GM12878 (cell line): ENCODE measurements around the gene TEKT1. TPM values are rescaled to one million over a fixed set of nuclear protein-coding genes. Genes with fewer than 3 reads are reported as not detected.

Experiments
- ATAC-seq: fragments of 200-7000 bp; cut with Tn5 transposase; 3 replicates; pipeline ENCODE4 v1.9.1; 2020; ENCODE audit warnings: mild to moderate bottlenecking, moderate library complexity
- BruUV-seq: library from RNA; stranded (reverse); fragments of 400-500 nt; replicated peaks from 2 replicates; lab custom pipeline; 2021; lab: Mats Ljungman, UMichigan
- CTCF ChIA-PET: fragments of 300-600 bp; sonication (Branson Sonifier 250); formaldehyde crosslinking; extraction: SDS; loops from one replicate; lab custom pipeline; 2021; ENCODE audit warnings: inconsistent platforms; lab: Yijun Ruan, JAX
- POLR2A ChIA-PET: fragments of 350-600 bp; formaldehyde crosslinking; extraction: SDS; loops from one replicate; lab custom pipeline; 2021; ENCODE audit warnings: inconsistent platforms; lab: Charles Lee
- RAD21 ChIA-PET: fragments of 300-600 bp; sonication (Branson Sonifier 250); formaldehyde crosslinking; loops from one replicate; lab custom pipeline; 2023; ENCODE audit warnings: antibody characterized with exemption; ENCODE audit not compliant: unreplicated experiment; lab: Charles Lee
- SMC1A ChIA-PET: fragments of 300-600 bp; sonication (Branson Sonifier 250); formaldehyde crosslinking; loops from one replicate; lab custom pipeline; 2023; ENCODE audit not compliant: unreplicated experiment, uncharacterized antibody; lab: Charles Lee
- DNase-seq: peaks from one replicate; pipeline ENCODE4 v3.0.0-alpha.2; 2011; ENCODE audit warnings: low read depth, low spot score
- FAIRE-seq: peaks from 3 replicates; lab custom pipeline; 2011; peaks lifted over from hg19 to GRCh38; lab: Jason Lieb, UNC
- H2AFZ ChIP-seq: 2 replicates; pipeline ENCODE4 v1.6.0; 2011; ENCODE audit warnings: low read depth, low read length, control low read depth; ENCODE audit not compliant: control insufficient read depth
- H3K27ac ChIP-seq: 2 replicates; pipeline ENCODE4 v1.5.1; 2011; ENCODE audit warnings: control low read depth; ENCODE audit not compliant: control insufficient read depth, insufficient read depth
- H3K27me3 ChIP-seq, 2 experiments: replicated peaks in 1 of 2; 2 replicates each; pipeline versions ENCODE4 v1.6.0 to v1.6.1; 2011; ENCODE audit warnings: low read length in 1 of 2; ENCODE audit not compliant: control insufficient read depth in 2 of 2, insufficient read depth in 2 of 2
- H3K36me3 ChIP-seq, 2 experiments: 2 replicates each; pipeline ENCODE4 v1.5.1; 2011; ENCODE audit warnings: low read length in 1 of 2; ENCODE audit not compliant: control insufficient read depth in 2 of 2, insufficient read depth in 2 of 2
- H3K4me1 ChIP-seq: 2 replicates; pipeline ENCODE4 v1.6.1; 2011; ENCODE audit warnings: mild to moderate bottlenecking, low read length, moderate library complexity, mixed read lengths; ENCODE audit not compliant: control insufficient read depth, insufficient read depth
- H3K4me2 ChIP-seq: 2 replicates; pipeline ENCODE4 v1.6.0; 2011; ENCODE audit warnings: control low read depth; ENCODE audit not compliant: control insufficient read depth, insufficient read depth
- H3K4me3 ChIP-seq: fragments of 200-600 bp; sonication (generic); 2 replicates; pipeline ENCODE4 v1.5.1; 2016
- H3K79me2 ChIP-seq: 2 replicates; pipeline ENCODE4 v1.6.0; 2011; ENCODE audit warnings: low read length; ENCODE audit not compliant: control insufficient read depth, insufficient read depth
- H3K9ac ChIP-seq: 2 replicates; pipeline ENCODE4 v1.8.0; 2011; ENCODE audit warnings: low read length, control low read depth, mixed read lengths; ENCODE audit not compliant: control insufficient read depth, insufficient read depth
- H3K9me3 ChIP-seq: replicated peaks from 3 replicates; pipeline ENCODE4 v1.5.1; 2011; ENCODE audit warnings: mild to moderate bottlenecking, low read length; ENCODE audit not compliant: control insufficient read depth, insufficient read depth
- H4K20me1 ChIP-seq: 2 replicates; pipeline ENCODE4 v1.6.0; 2011; ENCODE audit not compliant: control insufficient read depth, insufficient read depth
- ATF7 ChIP-seq: fragments of 450-650 bp; IDR thresholded peaks from 2 replicates; pipeline ENCODE4 v1.6.1; 2016; ENCODE audit warnings: low read depth, mild to moderate bottlenecking
- BHLHE40 ChIP-seq, 2 experiments: fragments of 450-650 bp in 1 of 2; IDR thresholded peaks; 2 replicates each; pipeline ENCODE4 v1.6.1; 2011 to 2017; ENCODE audit warnings: low read depth in 2 of 2, borderline replicate concordance in 1 of 2, improper control_type of control experiment in 1 of 2, low read length in 1 of 2, mild to moderate bottlenecking in 1 of 2
- EED ChIP-seq: sonication (generic); IDR thresholded peaks from 2 replicates; pipeline ENCODE4 v1.6.1; 2016; ENCODE audit warnings: antibody characterized with exemption, low read depth
- FOXK2 ChIP-seq: fragments of 450-650 bp; IDR thresholded peaks from 2 replicates; pipeline ENCODE4 v1.6.1; 2017; ENCODE audit warnings: mild to moderate bottlenecking, moderate library complexity
- NKRF ChIP-seq: fragments of 450-650 bp; conservative IDR thresholded peaks from 2 replicates; pipeline ENCODE4 v1.6.1; 2017; ENCODE audit warnings: mild to moderate bottlenecking, moderate library complexity
- TBL1XR1 ChIP-seq: IDR thresholded peaks from 2 replicates; pipeline ENCODE4 v1.6.1; 2012; ENCODE audit warnings: low read depth, low read length, improper control_type of control experiment
- ZBED1 ChIP-seq: IDR thresholded peaks from 2 replicates; pipeline ENCODE4 v1.6.1; 2016; ENCODE audit warnings: borderline replicate concordance
- ZNF384 ChIP-seq: IDR thresholded peaks from 2 replicates; pipeline ENCODE4 v1.6.1; 2012; ENCODE audit warnings: low read depth, mild to moderate bottlenecking, low read length, improper control_type of control experiment, borderline replicate concordance
- ZNF622 ChIP-seq: fragments of 450-650 bp; IDR thresholded peaks from 2 replicates; pipeline ENCODE4 v1.6.1; 2017; ENCODE audit warnings: mild to moderate bottlenecking, inconsistent platforms
- WGBS: methylation state at CpG from one replicate; pipeline ENCODE4 v1.1.6; 2016; ENCODE audit warnings: low lambda C conversion rate; ENCODE audit not compliant: insufficient replicate concordance, insufficient coverage; ENCODE audit errors: missing lambda C conversion rate; 5-methylcytosine and 5-hydroxymethylcytosine counted together
- in situ Hi-C: fragments of 300-500 bp; cut with MboI; formaldehyde crosslinking; loops from 9 replicates; pipeline ENCODE4 v1.14.3; 2018; ENCODE audit warnings: mixed read lengths
- intact Hi-C: fragments of 100-400 bp; cut with micrococcal nuclease; formaldehyde crosslinking; loops from one replicate; pipeline ENCODE4 v1.14.2; 2022; ENCODE audit not compliant: unreplicated experiment
- polyA plus RNA-seq, 11 experiments: library from polyadenylated mRNA; depleted of rRNA in 4 of 11; unstranded in 6 of 11; stranded (reverse) in 5 of 11; fragments of >200 nt; fragmentation: Nextera tagmentation in 4 of 11; fragmentation: Illumina TruSeq in 1 of 11; extraction: Ambion mirVana in 4 of 11; extraction: Trizol in 1 of 11; gene quantifications; 1 replicate in 1 of 11; 2 replicates in 10 of 11; pipeline versions ENCODE4 v1.2.1 to v1.2.3, GENCODE V29; 2011 to 2016; ENCODE audit warnings: inconsistent platforms in 2 of 11, missing spikeins in 2 of 11, low read depth in 1 of 11
- total RNA-seq, 4 experiments: library from RNA; depleted of rRNA in 3 of 4; stranded (reverse); fragments of >200 nt in 3 of 4; fragmentation: Illumina TruSeq in 1 of 4; extraction: Trizol in 1 of 4; gene quantifications; 2 replicates each; pipeline versions ENCODE4 v1.2.1 to v1.2.3, GENCODE V29; 2013 to 2021
- TF ChIP-seq, protein P1 (sequence below): fragments of 450-650 bp; formaldehyde crosslinking; IDR thresholded peaks from 2 replicates; pipeline ENCODE4 v1.4.0; 2020; ENCODE audit warnings: mild to moderate bottlenecking, moderate library complexity

TEKT1 gene
- total and polyA plus RNA-seq, 10 of the 15 experiments (the other 5 are each of a cell fraction or from before 2014, with no cell fraction given), result not detected

DNA sequence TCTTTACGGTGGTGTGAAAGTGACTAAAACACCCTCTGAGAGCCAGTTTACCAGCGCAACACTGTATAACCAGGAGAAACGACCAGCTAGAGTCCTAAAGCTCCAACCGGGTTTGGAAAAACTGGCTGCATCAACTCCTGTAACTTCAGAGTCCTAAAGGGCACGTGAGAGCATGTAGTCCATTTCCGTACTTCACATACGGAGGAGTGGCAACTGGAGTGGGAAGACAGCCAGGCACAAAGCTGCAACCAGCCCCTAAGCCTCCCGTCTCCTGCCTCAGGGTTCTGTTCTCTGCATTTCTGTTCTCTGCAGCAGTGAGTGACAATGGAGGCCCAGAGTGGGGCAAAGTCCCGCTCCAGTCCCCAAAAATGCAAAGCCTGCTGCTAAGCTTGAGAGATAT, 19.2 kb downstream of the TEKT1 start:
- ChIA-PET SMC1A (no interaction called here), POLR2A (no interaction called here), RAD21 (no interaction called here), CTCF (interaction anchor here (1.8 kb wide), 1 partner anchor 31 kb away, joined by 4 read pairs; no protein-coding TSS in a partner anchor)
- Histone ChIP-seq H3K27ac (no peak overlapping the region), H3K4me2 (no peak overlapping the region), H3K79me2 (no peaks in the 10 kb centered on the region), H3K4me1 (no peaks in the 10 kb centered on the region), H3K9ac (no peak overlapping the region), H3K27me3 (no peaks in the 10 kb centered on the region; a peak in 1 of 4 replicates), H2AFZ (no peak overlapping the region), H3K36me3 (no peaks in the 10 kb centered on the region), H3K9me3 (no peaks in the 10 kb centered on the region; the same call in 2 of the 3 replicates), H3K4me3 (no peak overlapping the region), H4K20me1 (no peaks in the 10 kb centered on the region)
- 59% methylated on average over 9 of the region's 9 CpGs for WGBS
- BruUV-seq, result no TSS peak
- in situ Hi-C loops (no loop called here), intact Hi-C loops (no loop called here)
- ATAC-seq (no peak), DNase-seq (no peak), FAIRE-seq (no peak)
- TF ChIP-seq ZNF622 (no peak), ZNF384 (no peak), EED (no peak), NKRF (no peak), TBL1XR1 (no peak), BHLHE40 (IDR thresholded peaks at IDR 0.05; ENCODE audit: borderline replicate concordance in 1 of 2, low read depth in 2 of 2, low read length in 1 of 2) (no peak), ZBED1 (no peak), FOXK2 (no peak), ATF7 (no peak)
- TF ChIP-seq, protein P1, sequence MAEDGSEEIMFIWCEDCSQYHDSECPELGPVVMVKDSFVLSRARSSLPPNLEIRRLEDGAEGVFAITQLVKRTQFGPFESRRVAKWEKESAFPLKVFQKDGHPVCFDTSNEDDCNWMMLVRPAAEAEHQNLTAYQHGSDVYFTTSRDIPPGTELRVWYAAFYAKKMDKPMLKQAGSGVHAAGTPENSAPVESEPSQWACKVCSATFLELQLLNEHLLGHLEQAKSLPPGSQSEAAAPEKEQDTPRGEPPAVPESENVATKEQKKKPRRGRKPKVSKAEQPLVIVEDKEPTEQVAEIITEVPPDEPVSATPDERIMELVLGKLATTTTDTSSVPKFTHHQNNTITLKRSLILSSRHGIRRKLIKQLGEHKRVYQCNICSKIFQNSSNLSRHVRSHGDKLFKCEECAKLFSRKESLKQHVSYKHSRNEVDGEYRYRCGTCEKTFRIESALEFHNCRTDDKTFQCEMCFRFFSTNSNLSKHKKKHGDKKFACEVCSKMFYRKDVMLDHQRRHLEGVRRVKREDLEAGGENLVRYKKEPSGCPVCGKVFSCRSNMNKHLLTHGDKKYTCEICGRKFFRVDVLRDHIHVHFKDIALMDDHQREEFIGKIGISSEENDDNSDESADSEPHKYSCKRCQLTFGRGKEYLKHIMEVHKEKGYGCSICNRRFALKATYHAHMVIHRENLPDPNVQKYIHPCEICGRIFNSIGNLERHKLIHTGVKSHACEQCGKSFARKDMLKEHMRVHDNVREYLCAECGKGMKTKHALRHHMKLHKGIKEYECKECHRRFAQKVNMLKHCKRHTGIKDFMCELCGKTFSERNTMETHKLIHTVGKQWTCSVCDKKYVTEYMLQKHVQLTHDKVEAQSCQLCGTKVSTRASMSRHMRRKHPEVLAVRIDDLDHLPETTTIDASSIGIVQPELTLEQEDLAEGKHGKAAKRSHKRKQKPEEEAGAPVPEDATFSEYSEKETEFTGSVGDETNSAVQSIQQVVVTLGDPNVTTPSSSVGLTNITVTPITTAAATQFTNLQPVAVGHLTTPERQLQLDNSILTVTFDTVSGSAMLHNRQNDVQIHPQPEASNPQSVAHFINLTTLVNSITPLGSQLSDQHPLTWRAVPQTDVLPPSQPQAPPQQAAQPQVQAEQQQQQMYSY (CRISPR knock-in tag), result no peak
